ENCODE data around the gene ABCC6. TPM values are rescaled to one million over a fixed set of nuclear protein-coding genes. Genes with fewer than 3 reads are reported as not detected.
"Not testable (repeated sequence)": the region's sequence is repeated elsewhere in the genome, so short reads cannot be mapped to it uniquely, and the experiment has no call there.

Gene ABCC6
- total and polyA plus RNA-seq, 2 donors (not counting 1 experiment from before 2014, with no cell fraction given), result 0.27 TPM; not detected in 1

DNA sequence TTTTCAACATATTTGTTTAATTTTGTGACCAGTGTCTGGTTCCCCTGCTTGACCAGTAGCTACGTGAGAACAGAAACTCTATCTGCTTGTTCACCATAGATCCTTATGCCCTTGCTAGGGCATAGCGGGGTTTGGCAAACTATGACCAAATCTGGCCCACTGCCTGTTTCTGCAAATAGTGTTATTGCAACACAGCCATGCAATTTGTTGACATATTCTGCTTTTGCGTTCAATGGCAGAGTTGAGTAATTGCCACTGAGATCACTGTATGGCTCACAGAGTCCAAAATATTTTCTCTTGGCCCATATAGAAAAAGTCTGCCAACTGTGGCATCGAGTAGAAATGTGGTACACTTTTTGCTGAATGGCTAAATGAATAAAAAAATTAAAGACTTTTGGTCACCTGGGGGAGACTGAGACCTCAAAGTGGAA is 9.4 kb downstream of the ABCC6 start:
- WGBS (ENCODE audit: insufficient coverage), result no CpG with 5 or more reads among the region's 4 CpGs
- H2AFZ ChIP-seq (ENCODE audit: insufficient read depth, low read depth, low read length, poor library complexity, severe bottlenecking); intact Hi-C loops (cut with micrococcal nuclease); H3K4me1 Mint-ChIP-seq; ATAC-seq (ENCODE audit: low read depth); H3K4me1 ChIP-seq (ENCODE audit: control insufficient read depth in 2 of 2, insufficient read depth in 2 of 2, low read length in 2 of 2); DNase-seq; CTCF ChIA-PET; H3K4me3 Mint-ChIP-seq; POLR2A ChIA-PET; H3K36me3 ChIP-seq (replicated peaks in 1 of 2; ENCODE audit: control extremely low read depth in 1 of 2, control insufficient read depth in 1 of 2, extremely low read depth in 1 of 2, insufficient read depth in 2 of 2, low read length in 1 of 2); H4K20me1 ChIP-seq (ENCODE audit: control insufficient read depth, insufficient read depth, low read length, poor library complexity, severe bottlenecking); H3K9ac ChIP-seq (ENCODE audit: low read length); H3K27ac ChIP-seq (ENCODE audit: low read length in 2 of 2); H3K27me3 Mint-ChIP-seq; H3K9me3 ChIP-seq (ENCODE audit: control extremely low read depth in 1 of 3, control insufficient read depth in 2 of 3, insufficient read depth in 1 of 3, low read length in 2 of 3); H3K4me2 ChIP-seq (replicated peaks; ENCODE audit: low read depth, low read length, poor library complexity, severe bottlenecking); H3K27ac Mint-ChIP-seq; H3K27me3 ChIP-seq (replicated peaks in 1 of 4; ENCODE audit: control extremely low read depth in 1 of 4, control insufficient read depth in 3 of 4, insufficient read depth in 4 of 4, low read length in 3 of 4); H3K4me3 ChIP-seq (ENCODE audit: control extremely low read depth in 1 of 5, extremely low read depth in 1 of 5, insufficient read depth in 1 of 5, low read depth in 2 of 5, low read length in 4 of 5); H3K79me2 ChIP-seq (ENCODE audit: control insufficient read depth, insufficient read depth, low read length); H3K9me3 Mint-ChIP-seq (ENCODE audit: insufficient read depth): not testable (repeated sequence)

DNA sequence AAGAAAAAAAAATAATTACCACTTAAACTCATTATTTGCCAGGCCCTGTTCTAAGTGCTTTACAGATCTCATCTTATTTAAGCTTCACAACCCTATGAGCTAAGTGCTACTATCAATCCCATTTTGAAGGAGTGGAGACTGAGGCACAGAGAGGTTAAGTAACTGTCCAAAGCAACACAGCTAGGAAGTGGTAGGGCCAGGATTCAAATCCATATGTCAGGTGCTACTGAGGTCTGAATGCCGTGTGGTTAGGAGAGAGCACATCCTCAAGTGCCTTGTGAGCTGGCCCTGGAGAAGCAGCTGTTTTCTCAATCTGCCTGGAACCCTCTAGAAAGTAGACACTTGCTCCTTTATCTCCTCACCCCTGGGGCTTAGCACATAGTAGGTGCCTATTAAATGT is 11.9 kb downstream of the ABCC6 start:
- intact Hi-C loops (cut with micrococcal nuclease), result not testable (repeated sequence)

GRCh38 chr16:16208461-16208860 is 14.8 kb downstream of the ABCC6 start:
- H3K4me3 Mint-ChIP-seq; intact Hi-C loops (cut with micrococcal nuclease); H3K27me3 Mint-ChIP-seq; H3K4me2 ChIP-seq (replicated peaks; ENCODE audit: low read depth, low read length, poor library complexity, severe bottlenecking); H3K9me3 Mint-ChIP-seq (ENCODE audit: insufficient read depth); H3K9me3 ChIP-seq (ENCODE audit: control extremely low read depth in 1 of 3, control insufficient read depth in 2 of 3, insufficient read depth in 1 of 3, low read length in 2 of 3); ATAC-seq (ENCODE audit: low read depth); H3K36me3 ChIP-seq (replicated peaks in 1 of 2; ENCODE audit: control extremely low read depth in 1 of 2, control insufficient read depth in 1 of 2, extremely low read depth in 1 of 2, insufficient read depth in 2 of 2, low read length in 1 of 2); DNase-seq; H3K27ac ChIP-seq (ENCODE audit: low read length in 2 of 2); H3K27ac Mint-ChIP-seq; CTCF ChIA-PET; H3K27me3 ChIP-seq (replicated peaks in 1 of 4; ENCODE audit: control extremely low read depth in 1 of 4, control insufficient read depth in 3 of 4, insufficient read depth in 4 of 4, low read length in 3 of 4); POLR2A ChIA-PET; H4K20me1 ChIP-seq (ENCODE audit: control insufficient read depth, insufficient read depth, low read length, poor library complexity, severe bottlenecking); H3K9ac ChIP-seq (ENCODE audit: low read length); H3K4me3 ChIP-seq (ENCODE audit: control extremely low read depth in 1 of 5, extremely low read depth in 1 of 5, insufficient read depth in 1 of 5, low read depth in 2 of 5, low read length in 4 of 5); H2AFZ ChIP-seq (ENCODE audit: insufficient read depth, low read depth, low read length, poor library complexity, severe bottlenecking); H3K79me2 ChIP-seq (ENCODE audit: control insufficient read depth, insufficient read depth, low read length): not testable (repeated sequence)
- H3K4me1 Mint-ChIP-seq, result peaks cover 17% of the 10 kb centered on the region
- peaks cover 0 to 21% of the 10 kb centered on the region in 2 donors for H3K4me1 ChIP-seq (ENCODE audit: control insufficient read depth in 2 of 2, insufficient read depth in 2 of 2, low read length in 2 of 2)
- WGBS (ENCODE audit: insufficient coverage), result 94% methylated on average over 6 of the region's 12 CpGs

More for the DNA sequence above, 11.9 kb downstream of the ABCC6 start:
- H3K27ac ChIP-seq (ENCODE audit: low read length in 2 of 2); H3K9me3 ChIP-seq (ENCODE audit: control extremely low read depth in 1 of 3, control insufficient read depth in 2 of 3, insufficient read depth in 1 of 3, low read length in 2 of 3); H4K20me1 ChIP-seq (ENCODE audit: control insufficient read depth, insufficient read depth, low read length, poor library complexity, severe bottlenecking); H3K4me2 ChIP-seq (replicated peaks; ENCODE audit: low read depth, low read length, poor library complexity, severe bottlenecking); CTCF ChIA-PET; H3K4me3 ChIP-seq (ENCODE audit: control extremely low read depth in 1 of 5, extremely low read depth in 1 of 5, insufficient read depth in 1 of 5, low read depth in 2 of 5, low read length in 4 of 5); H3K27me3 ChIP-seq (replicated peaks in 1 of 4; ENCODE audit: control extremely low read depth in 1 of 4, control insufficient read depth in 3 of 4, insufficient read depth in 4 of 4, low read length in 3 of 4); H3K9ac ChIP-seq (ENCODE audit: low read length); H3K79me2 ChIP-seq (ENCODE audit: control insufficient read depth, insufficient read depth, low read length); H3K9me3 Mint-ChIP-seq (ENCODE audit: insufficient read depth); H3K4me1 Mint-ChIP-seq; H3K4me1 ChIP-seq (ENCODE audit: control insufficient read depth in 2 of 2, insufficient read depth in 2 of 2, low read length in 2 of 2); H3K27ac Mint-ChIP-seq; ATAC-seq (ENCODE audit: low read depth); H3K36me3 ChIP-seq (replicated peaks in 1 of 2; ENCODE audit: control extremely low read depth in 1 of 2, control insufficient read depth in 1 of 2, extremely low read depth in 1 of 2, insufficient read depth in 2 of 2, low read length in 1 of 2); POLR2A ChIA-PET; H3K4me3 Mint-ChIP-seq; H3K27me3 Mint-ChIP-seq; H2AFZ ChIP-seq (ENCODE audit: insufficient read depth, low read depth, low read length, poor library complexity, severe bottlenecking): not testable (repeated sequence)
- no CpG with 5 or more reads among the region's 1 CpG for WGBS (ENCODE audit: insufficient coverage)
- peak; percentile 1 for DNase-seq

DNA sequence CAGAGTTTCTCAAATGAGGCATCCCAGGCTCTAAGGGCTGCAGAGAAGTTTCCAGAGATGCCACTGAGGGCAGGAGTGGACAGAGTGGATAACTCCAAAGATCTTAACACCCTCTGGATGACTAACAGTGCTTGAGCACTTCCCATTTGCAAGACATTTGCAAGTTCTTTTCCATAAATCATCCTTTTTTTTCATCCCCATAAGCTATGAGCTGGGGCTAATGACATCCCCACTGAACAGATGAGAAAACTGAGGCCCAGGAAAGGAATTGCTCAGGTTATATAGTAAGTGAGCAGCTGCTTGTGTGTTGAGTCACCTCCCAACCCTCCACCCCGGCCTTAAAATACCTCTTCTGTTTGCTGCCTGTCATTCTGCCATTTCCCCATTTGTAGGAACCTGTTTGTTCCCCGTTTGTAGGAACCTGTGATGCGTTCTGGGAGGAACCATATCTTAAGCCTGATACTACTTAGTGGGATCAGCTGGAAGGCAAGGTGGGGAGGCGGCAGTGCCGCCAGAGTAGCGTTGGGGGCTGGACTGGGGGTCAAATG is 15.4 kb downstream of the ABCC6 start:
- H3K4me3 Mint-ChIP-seq; H3K36me3 ChIP-seq (replicated peaks in 1 of 2; ENCODE audit: control extremely low read depth in 1 of 2, control insufficient read depth in 1 of 2, extremely low read depth in 1 of 2, insufficient read depth in 2 of 2, low read length in 1 of 2); H2AFZ ChIP-seq (ENCODE audit: insufficient read depth, low read depth, low read length, poor library complexity, severe bottlenecking); H3K27me3 ChIP-seq (replicated peaks in 1 of 4; ENCODE audit: control extremely low read depth in 1 of 4, control insufficient read depth in 3 of 4, insufficient read depth in 4 of 4, low read length in 3 of 4); H3K27me3 Mint-ChIP-seq; H3K9ac ChIP-seq (ENCODE audit: low read length); DNase-seq; H3K27ac Mint-ChIP-seq; H3K4me2 ChIP-seq (replicated peaks; ENCODE audit: low read depth, low read length, poor library complexity, severe bottlenecking); H3K9me3 ChIP-seq (ENCODE audit: control extremely low read depth in 1 of 3, control insufficient read depth in 2 of 3, insufficient read depth in 1 of 3, low read length in 2 of 3); H3K27ac ChIP-seq (ENCODE audit: low read length in 2 of 2); POLR2A ChIA-PET; intact Hi-C loops (cut with micrococcal nuclease); ATAC-seq (ENCODE audit: low read depth); H3K4me3 ChIP-seq (ENCODE audit: control extremely low read depth in 1 of 5, extremely low read depth in 1 of 5, insufficient read depth in 1 of 5, low read depth in 2 of 5, low read length in 4 of 5); H3K9me3 Mint-ChIP-seq (ENCODE audit: insufficient read depth); H4K20me1 ChIP-seq (ENCODE audit: control insufficient read depth, insufficient read depth, low read length, poor library complexity, severe bottlenecking); CTCF ChIA-PET; H3K79me2 ChIP-seq (ENCODE audit: control insufficient read depth, insufficient read depth, low read length): not testable (repeated sequence)
- H3K4me1 Mint-ChIP-seq, result peaks cover 20% of the 10 kb centered on the region
- WGBS (ENCODE audit: insufficient coverage), result 67% methylated on average over 1 of the region's 6 CpGs
- peaks cover 0 to 21% of the 10 kb centered on the region in 2 donors for H3K4me1 ChIP-seq (ENCODE audit: control insufficient read depth in 2 of 2, insufficient read depth in 2 of 2, low read length in 2 of 2)
